Measurements from ENCODE around the gene PMS2. TPM values are rescaled to one million over a fixed set of nuclear protein-coding genes. Genes with fewer than 3 reads are reported as not detected.

PMS2 gene
- total and polyA plus RNA-seq, 4 donors = 1.9 to 7.2 (median 4.9) TPM

DNA sequence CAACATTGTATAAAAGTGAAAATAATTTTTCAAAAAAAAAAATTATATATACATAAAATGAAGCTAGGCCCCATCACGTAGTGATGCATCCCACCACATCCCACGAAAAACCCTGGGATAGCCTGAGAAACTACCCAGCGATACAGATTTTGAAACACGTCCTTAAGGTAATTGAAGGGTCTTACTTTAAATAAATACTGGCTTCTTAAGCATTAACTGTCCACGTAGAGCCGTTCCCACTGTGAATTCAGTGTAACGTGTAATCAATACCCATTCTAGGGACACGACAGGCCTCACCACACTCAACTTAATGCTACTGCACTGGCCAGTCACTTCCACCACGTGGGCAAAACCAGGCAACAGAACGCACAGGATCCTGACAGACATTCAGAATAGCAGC lies 26.3 kb upstream of the PMS2 start:
- no peak overlapping the region for H3K4me3 ChIP-seq (ENCODE audit: low read depth in 1 of 3, low read length in 3 of 3)
- H3K27me3 ChIP-seq (ENCODE audit: control insufficient read depth in 4 of 4, insufficient read depth in 4 of 4, low read length in 3 of 4) = no peaks in the 10 kb centered on the region
- TF ChIP-seq NR2F2 (IDR thresholded peaks at IDR 0.05) (no peak), SP1 (IDR thresholded peaks at IDR 0.05) (no peak), TAF1 (conservative IDR thresholded peaks at IDR 0.05) (no peak), EGR1 (IDR thresholded peaks at IDR 0.05; ENCODE audit: low read depth in 2 of 2) (no peak), RAD21 (IDR thresholded peaks at IDR 0.05) (no peak), YY1 (IDR thresholded peaks at IDR 0.05) (no peak), CTCF (IDR thresholded peaks at IDR 0.05; ENCODE audit: low read depth, low read length, missing input control) (no peak)
- H3K4me1 ChIP-seq (ENCODE audit: control insufficient read depth in 4 of 4, insufficient read depth in 4 of 4, low read length in 3 of 4) = peaks cover 0 to 3% (median 0%) of the 10 kb centered on the region in 4 donors
- 95% methylated on average over 10 of the region's 10 CpGs for WGBS
- peaks cover 11 to 58% (median 40%) of the 10 kb centered on the region in 4 donors for H3K36me3 ChIP-seq (ENCODE audit: control insufficient read depth in 4 of 4, insufficient read depth in 3 of 4, low read depth in 1 of 4, low read length in 3 of 4)
- H3K27ac ChIP-seq (ENCODE audit: low read depth in 1 of 2, low read length in 2 of 2) = no peak overlapping the region
- no peaks in the 10 kb centered on the region for H3K9me3 ChIP-seq (ENCODE audit: control insufficient read depth in 4 of 4, low read length in 3 of 4)
- no peak for DNase-seq (ENCODE audit: low spot score)
- H3K9ac ChIP-seq (ENCODE audit: low read depth in 1 of 2, low read length in 2 of 2) = no peak overlapping the region

DNA sequence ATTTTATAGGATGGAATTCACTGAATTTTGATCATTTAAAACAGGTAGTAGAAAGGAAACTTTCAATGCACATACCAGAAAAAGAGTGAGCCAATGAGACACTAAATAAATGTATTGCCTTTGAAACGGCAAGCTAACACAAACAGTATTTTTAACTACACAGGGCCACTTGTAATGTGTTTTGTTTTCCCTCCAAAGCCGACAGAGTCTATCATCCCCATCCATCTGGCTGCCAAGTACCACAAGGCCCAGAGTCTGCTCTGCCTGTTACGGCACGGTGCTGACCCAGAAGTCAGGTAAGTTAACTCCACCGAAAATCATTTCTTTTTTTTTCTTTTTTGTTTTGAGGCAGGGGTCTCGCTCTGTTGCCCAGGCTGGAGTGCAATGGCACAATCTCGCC lies 23.8 kb upstream of the PMS2 start:
- Histone ChIP-seq H3K4me1 (ENCODE audit: control insufficient read depth in 4 of 4, insufficient read depth in 4 of 4, low read length in 3 of 4) (peaks cover 0 to 3% (median 0%) of the 10 kb centered on the region in 4 donors), H3K27me3 (ENCODE audit: control insufficient read depth in 4 of 4, insufficient read depth in 4 of 4, low read length in 3 of 4) (no peaks in the 10 kb centered on the region)
- DNase-seq (ENCODE audit: low spot score) = no peak

More for the DNA sequence above, 23.8 kb upstream of the PMS2 start:
- Histone ChIP-seq H3K4me3 (ENCODE audit: low read depth in 1 of 3, low read length in 3 of 3) (no peak overlapping the region), H3K27ac (ENCODE audit: low read depth in 1 of 2, low read length in 2 of 2) (no peak overlapping the region), H3K9me3 (ENCODE audit: control insufficient read depth in 4 of 4, low read length in 3 of 4) (no peaks in the 10 kb centered on the region), H3K9ac (ENCODE audit: low read depth in 1 of 2, low read length in 2 of 2) (no peak overlapping the region), H3K36me3 (ENCODE audit: control insufficient read depth in 4 of 4, insufficient read depth in 3 of 4, low read depth in 1 of 4, low read length in 3 of 4) (peaks cover 7 to 61% (median 41%) of the 10 kb centered on the region in 4 donors)
- no peak for TF ChIP-seq CTCF (IDR thresholded peaks at IDR 0.05; ENCODE audit: low read depth, low read length, missing input control)
- no peak for TF ChIP-seq HNF4A (conservative IDR thresholded peaks at IDR 0.05)
- TF ChIP-seq EGR1 (IDR thresholded peaks at IDR 0.05; ENCODE audit: low read depth in 2 of 2) = no peak
- no peak for TF ChIP-seq FOXA2 (IDR thresholded peaks at IDR 0.05)
- no peak for TF ChIP-seq GABPA (IDR thresholded peaks at IDR 0.05 in 1 of 2, conservative IDR thresholded peaks at IDR 0.05 in 1 of 2)
- no peak for TF ChIP-seq ZBTB33 (IDR thresholded peaks at IDR 0.05)
- TF ChIP-seq NR2F2 (IDR thresholded peaks at IDR 0.05) = no peak
- TF ChIP-seq JUND (IDR thresholded peaks at IDR 0.05) = no peak
- no peak for TF ChIP-seq RAD21 (IDR thresholded peaks at IDR 0.05)
- TF ChIP-seq MAX (IDR thresholded peaks at IDR 0.05) = no peak
- TF ChIP-seq SP1 (IDR thresholded peaks at IDR 0.05) = no peak
- TF ChIP-seq YY1 (IDR thresholded peaks at IDR 0.05) = no peak
- TF ChIP-seq ATF3 (IDR thresholded peaks at IDR 0.05) = no peak
- 90% methylated on average over 7 of the region's 7 CpGs for WGBS
